GM18526 (cell line): Measurements from ENCODE around the gene ENTR1.

ENCODE experiments used
- POLR2A ChIP-seq: IDR thresholded peaks from 3 replicates; pipeline ENCODE4 v1.6.1; 2011; ENCODE audit not compliant: insufficient read length; ENCODE audit errors: extremely low read depth

The ENTR1 gene

DNA sequence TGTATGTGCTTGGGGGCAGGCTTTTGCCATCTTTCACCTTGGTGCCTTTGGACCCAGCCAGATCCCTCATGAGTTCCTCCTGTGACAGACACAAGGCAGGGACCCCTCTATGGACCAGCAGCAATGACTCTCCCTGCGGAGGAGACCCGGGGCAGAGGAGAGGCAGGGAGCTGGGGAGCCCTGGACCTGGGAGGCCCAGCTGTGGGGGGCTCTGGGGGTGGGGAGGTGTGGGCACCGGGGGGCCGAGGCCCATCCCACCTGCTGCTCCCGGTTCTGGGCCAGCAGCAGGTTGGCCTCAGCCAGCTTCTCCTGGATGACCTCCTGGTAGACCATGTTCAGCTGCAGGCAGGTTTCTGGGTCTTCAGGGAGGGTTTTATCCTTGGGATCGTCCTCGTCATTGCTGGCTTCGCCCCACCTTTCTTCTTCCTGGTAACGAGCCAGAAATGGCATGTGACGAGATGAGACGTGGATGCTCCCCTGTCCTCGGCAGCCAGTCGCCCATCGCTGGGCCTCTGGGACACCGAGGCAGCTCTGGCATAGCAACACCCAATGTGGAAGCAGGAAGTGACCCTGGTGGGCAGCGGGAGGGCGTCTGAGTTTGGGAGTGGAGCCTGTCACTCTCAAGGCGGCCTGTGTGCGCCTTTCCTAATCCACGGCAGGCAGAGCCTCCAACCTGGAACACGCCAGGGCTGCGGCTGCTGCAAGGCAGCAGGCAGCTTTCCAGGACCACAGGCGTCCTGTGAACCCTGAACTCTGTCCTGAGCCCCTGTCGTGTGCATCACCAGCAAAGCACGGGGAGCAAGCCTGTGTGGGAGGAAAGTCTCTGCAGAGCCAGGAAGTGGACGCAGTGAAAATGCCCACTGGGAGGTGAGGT is 14.8 kb downstream of the ENTR1 start:
- TF ChIP-seq POLR2A: no peak

GRCh38 chr9:136395020-136395340 is 15.4 kb downstream of the ENTR1 start:
- no peak for TF ChIP-seq POLR2A

GRCh38 chr9:136394312-136395019 is 15.9 kb downstream of the ENTR1 start:
- no peak for TF ChIP-seq POLR2A

DNA sequence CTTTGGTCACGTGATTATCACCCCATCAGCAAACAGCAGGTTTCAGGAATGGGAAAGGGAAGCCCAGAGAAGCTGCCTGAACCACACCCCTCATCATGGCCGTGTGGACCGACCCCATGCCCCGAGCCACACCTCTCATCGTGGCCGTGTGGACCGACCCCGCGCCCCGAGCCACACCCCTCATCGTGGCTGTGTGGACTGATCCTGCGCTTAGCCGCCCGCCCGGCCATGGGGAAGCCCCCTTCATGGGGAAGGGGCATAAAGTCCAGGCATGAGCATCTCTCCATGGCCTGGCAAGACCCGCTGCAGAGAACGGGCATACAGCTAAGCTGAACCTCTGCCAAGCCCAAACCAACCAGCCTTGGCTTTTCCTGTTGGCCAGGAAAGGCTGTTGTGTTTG is 16.9 kb downstream of the ENTR1 start:
- TF ChIP-seq POLR2A: no peak

DNA sequence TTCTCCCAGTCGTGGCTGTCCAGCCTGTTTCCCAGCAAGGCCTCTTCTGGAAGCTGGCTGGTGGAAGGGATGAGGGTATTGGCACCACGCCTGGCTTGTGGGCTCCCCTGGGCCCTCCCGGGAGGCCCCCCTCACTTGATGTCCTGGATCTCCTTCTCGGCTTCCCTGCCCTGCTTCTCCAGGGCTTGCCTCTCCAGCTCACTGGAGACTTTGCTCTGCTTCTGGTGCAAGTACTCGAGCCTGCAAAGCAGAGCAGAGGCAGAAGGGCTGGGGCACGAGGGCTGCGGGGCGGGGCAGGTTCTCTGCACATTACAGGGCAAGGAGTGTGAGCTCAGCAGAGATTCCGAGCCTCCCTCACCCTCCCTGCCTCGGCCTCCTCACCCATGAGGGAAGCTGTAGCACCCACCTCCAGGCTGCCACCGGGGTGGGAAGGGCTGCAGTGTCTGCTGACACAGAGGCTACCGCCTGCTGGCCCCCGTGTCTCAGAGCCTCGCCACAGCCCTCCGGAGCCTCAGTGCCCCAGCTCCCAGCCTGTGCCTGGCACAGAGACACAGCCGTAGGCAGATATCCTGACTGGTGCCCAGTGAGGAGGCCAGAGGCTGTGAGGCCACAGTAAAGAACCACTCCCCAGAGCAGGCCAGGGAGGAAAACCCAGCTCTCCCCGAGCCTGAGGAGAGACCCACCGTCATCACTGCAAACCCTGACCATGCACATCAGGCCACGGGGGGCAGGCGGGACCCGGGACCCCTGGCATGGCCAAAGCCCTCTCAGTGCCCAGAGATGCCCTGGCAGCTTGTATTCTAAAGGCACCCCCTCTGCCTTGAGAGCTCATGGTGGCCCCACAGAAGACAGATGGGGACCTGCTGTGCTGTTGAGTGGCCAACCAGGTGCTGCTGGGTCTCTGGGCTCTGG is 17.6 kb downstream of the ENTR1 start:
- no peak for TF ChIP-seq POLR2A

DNA sequence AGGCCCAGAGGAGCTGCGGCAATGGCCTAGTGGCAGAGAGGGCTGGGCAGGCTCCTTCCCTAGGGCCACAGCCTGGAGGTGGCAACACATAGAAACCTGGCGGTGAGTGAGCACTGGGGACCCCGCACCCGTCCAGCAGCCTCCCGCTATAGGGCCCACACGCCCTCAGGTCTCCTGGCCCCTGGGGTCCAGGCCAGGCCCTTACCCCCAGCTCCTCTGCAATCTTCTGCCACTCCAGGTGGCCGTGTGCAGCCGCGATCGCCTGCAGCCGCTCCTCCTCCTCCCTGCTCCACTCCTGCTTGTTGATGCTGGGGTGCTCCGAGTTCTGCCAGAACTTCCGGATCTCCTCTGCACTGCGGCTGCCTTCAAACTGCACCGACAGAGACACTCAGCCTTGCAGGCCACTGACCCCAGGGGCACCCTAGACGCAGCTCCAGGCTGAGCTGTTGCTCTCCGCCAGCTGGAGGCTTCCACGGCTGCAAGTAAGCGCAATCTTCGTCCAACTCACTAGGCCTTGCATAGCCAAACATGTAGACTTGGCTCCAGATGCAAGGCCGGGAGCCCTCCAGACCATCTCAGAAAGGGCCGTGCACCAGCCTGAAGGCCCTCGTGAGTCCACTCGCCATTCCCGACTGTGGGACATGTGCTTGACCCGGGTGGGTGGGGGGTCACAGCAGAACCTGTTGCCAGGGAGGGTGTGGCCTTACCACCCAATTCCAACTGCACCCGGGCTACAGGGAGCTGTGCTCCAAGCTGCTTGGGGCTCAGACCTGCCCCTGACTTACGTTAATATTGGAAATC is 18.5 kb downstream of the ENTR1 start:
- TF ChIP-seq POLR2A: no peak

DNA sequence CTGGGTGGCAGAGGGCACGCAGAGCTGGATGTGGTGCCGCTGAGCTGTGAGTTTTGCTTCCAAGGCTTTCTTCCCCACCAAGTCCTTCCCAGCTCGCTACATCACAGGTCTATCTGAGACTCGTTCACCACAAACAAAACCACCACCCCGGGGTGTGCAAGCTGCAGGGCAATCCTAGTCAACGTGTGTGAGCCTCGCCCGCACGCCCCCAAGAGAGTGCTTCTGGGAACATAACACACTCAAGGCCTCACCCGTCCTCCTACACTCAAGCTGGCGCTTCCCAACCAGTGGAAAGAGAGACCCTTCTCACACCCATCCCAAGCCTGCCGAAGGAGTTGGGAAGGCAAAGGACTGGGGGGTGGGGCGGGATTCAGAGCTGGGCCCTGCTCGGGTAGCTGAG is 21.0 kb downstream of the ENTR1 start:
- TF ChIP-seq POLR2A: no peak

GRCh38 chr9:136387217-136387616 is 23.2 kb downstream of the ENTR1 start:
- no peak for TF ChIP-seq POLR2A

- TF ChIP-seq POLR2A: no peak
Observed at GRCh38 chr9:136386018-136386417, 24.4 kb downstream of the ENTR1 start.

DNA sequence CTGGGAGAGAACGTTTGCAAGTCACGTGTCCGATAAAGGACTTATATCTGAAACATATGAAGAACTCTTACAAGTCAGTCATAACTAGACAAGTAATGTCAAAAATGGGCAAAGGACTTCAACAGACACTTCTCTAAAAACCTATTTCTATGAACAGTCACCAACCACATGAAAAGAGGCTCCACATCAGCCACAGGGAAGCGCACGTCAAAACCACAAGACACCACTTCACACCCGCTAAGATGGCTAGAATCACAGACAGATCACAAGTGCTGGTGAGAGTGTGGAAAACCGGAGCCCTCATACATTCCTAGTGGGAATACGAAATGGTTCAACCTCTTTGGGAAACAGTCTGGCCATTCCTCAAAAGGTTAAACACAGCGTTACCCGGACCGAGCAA is 25.4 kb downstream of the ENTR1 start:
- TF ChIP-seq POLR2A: no peak

DNA sequence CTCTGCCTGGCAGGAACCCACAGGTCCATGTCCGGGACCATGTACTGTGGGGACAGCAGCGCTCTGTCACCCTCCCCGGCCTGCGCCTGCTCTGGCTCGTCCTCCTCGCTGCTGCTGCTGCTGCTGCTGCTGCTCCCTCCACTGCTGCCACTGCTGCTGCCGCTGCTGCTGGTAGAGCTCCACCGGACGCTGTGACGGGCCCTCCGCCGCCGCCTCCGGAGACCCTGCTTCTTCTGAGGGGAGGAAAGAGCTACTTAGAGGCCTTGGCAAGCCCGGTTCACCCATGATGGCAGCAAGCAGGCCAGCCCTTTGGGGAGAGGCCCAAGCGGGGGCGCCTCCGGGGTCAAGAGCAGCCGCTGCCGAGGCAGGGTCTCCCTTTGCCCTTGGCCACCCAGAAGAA is 27.0 kb downstream of the ENTR1 start:
- TF ChIP-seq POLR2A: no peak

GRCh38 chr9:136381966-136382513 is 28.4 kb downstream of the ENTR1 start:
- TF ChIP-seq POLR2A: no peak

DNA sequence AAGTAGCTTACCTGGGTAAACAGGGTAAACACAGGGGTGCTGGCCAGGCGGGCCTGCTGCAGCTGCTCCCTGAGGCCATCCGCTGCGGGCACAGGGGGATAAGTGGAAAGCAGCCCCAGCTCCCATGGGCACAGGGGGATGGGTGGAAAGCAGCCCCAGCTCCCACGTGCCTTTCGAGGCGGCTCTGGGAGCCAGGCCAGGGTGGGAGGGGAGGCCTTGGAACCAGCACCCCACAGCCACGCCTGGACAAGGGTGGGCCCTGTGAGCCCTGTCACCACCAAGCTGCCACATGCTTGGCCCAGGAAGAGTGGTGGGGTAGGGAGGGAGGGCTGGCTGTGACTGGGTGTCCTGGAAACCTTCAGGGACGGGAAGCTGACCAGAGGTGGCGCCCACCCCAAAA is 29.1 kb downstream of the ENTR1 start:
- TF ChIP-seq POLR2A: no peak

DNA sequence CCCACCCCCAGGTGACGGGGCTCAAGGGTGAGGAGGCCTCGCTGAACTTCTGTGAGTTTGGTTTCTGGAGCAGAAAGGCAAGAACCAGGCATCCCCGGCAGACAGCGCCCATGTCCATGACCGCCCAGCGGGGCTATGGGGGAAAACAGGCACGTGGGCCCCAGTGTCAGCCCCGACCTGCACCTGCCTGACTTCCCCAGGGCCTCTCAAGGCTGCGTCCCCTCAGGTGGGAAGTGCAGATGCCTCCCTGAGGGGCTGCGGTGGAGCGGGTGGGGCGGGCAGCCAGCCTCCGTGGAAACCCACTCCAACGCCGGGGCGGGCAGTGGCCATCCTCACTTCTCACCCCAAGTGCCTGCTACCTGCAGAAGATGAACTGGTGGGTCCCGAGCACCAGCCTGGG is 30.0 kb downstream of the ENTR1 start:
- no peak for TF ChIP-seq POLR2A

DNA sequence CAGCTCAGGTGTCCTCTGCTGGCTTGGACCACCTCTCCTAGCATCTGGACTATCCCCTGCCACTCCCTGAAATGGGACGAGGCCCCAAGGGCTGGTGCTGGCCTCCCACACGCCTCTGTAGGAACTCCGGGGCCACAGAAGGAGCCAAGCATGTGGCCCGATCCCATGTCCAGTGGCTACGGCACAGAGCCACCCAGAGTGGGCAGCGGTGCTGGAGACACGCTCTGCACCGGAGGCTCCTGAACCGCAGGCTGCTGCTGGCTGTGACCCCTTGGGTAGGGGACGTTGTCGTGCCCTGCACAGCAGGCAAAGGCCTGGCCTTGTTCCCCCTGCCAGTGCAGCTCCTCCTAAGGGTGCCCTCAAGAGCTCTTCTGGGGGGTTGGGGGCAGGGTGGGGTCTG is 30.5 kb downstream of the ENTR1 start:
- TF ChIP-seq POLR2A: no peak

- no peak for TF ChIP-seq POLR2A
Observed at GRCh38 chr9:136379401-136379800, 31.0 kb downstream of the ENTR1 start.
